Hepatocyte (in vitro differentiated cells): Measurements from ENCODE around the gene CPEB1.

ENCODE experiments used
- EZH2 ChIP-seq: fragments of 200-600 bp; sonication (generic); IDR thresholded peaks from 2 replicates; pipeline ENCODE4 v1.6.1; 2016; ENCODE audit warnings: antibody characterized with exemption, mild to moderate bottlenecking, borderline replicate concordance
- EZH2phosphoT487 ChIP-seq: fragments of 200-600 bp; sonication (generic); IDR thresholded peaks from one replicate; pipeline ENCODE4 v1.6.1; 2018; ENCODE audit warnings: antibody characterized with exemption, mild to moderate bottlenecking, low read depth, moderate library complexity; ENCODE audit not compliant: unreplicated experiment, severe bottlenecking
- TF ChIP-seq, protein P1 (sequence below): fragments of 200-600 bp; sonication (generic); IDR thresholded peaks from 2 replicates; pipeline ENCODE4 v1.5.1; 2016; ENCODE audit warnings: antibody characterized with exemption, mild to moderate bottlenecking; ENCODE audit not compliant: poor library complexity

DNA sequence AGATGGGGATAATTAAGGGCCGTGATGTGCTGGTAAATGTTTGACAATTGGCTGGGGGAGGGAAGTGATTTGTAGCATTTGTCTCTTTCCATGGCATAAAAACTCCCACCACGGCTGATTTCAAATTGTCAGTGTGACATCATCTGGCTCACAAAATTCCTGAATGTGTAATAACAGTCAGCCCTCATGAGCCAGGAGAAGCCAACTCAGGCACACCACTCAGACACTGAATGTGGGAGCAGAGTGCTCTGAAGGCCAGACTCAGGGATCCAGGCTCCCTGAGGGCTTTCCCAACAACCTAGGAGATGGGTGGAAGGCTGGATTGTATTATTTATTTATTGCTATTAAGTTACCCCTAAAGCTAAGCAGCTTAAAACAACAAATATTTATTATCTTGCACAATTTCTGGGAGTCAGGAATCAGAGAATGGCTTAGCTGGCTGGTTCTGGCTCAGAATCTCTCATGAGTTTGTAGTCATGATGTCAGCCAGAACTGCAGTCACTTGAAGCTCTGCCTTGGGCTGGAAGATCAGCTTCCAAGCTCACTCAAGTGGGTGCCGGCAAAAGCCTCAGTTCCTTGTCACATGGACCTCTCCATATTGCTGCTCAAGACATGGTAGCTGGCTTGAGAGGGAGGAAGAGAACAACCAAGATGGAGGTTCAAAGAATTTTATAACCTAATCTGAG is 6.5 kb upstream of the CPEB1 start:
- TF ChIP-seq, protein P1, sequence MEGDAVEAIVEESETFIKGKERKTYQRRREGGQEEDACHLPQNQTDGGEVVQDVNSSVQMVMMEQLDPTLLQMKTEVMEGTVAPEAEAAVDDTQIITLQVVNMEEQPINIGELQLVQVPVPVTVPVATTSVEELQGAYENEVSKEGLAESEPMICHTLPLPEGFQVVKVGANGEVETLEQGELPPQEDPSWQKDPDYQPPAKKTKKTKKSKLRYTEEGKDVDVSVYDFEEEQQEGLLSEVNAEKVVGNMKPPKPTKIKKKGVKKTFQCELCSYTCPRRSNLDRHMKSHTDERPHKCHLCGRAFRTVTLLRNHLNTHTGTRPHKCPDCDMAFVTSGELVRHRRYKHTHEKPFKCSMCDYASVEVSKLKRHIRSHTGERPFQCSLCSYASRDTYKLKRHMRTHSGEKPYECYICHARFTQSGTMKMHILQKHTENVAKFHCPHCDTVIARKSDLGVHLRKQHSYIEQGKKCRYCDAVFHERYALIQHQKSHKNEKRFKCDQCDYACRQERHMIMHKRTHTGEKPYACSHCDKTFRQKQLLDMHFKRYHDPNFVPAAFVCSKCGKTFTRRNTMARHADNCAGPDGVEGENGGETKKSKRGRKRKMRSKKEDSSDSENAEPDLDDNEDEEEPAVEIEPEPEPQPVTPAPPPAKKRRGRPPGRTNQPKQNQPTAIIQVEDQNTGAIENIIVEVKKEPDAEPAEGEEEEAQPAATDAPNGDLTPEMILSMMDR: no peak
- TF ChIP-seq EZH2 (no peak), EZH2phosphoT487 (no peak)
